ENCODE results near the gene IGLL5. TPM values are rescaled to one million over a fixed set of nuclear protein-coding genes. Genes with fewer than 3 reads are reported as not detected.
A peak's percentile ranks its signal among the peaks of the same experiment; 100 is the strongest.

IGLL5 gene
- total and polyA plus RNA-seq, 9 of the 15 experiments (the other 6 are each of a cell fraction or from before 2014, with no cell fraction given), result not detected

- TF ChIP-seq, protein P1, sequence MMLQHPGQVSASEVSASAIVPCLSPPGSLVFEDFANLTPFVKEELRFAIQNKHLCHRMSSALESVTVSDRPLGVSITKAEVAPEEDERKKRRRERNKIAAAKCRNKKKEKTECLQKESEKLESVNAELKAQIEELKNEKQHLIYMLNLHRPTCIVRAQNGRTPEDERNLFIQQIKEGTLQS (IDR thresholded peaks at IDR 0.05), result no peak
- TF ChIP-seq, protein P1 (CRISPR knock-in tag; conservative IDR thresholded peaks at IDR 0.05), result peak; percentile 55; the same call in 1 of the 2 replicates
- TF ChIP-seq RERE (CRISPR knock-in tag; IDR thresholded peaks at IDR 0.05; ENCODE audit: borderline replicate concordance) (peak; percentile 90; the same call in 1 of the 2 replicates), SREBF1 (IDR thresholded peaks at IDR 0.05; ENCODE audit: borderline replicate concordance, low read depth, low read length) (no peak), TEAD1 (CRISPR knock-in tag; IDR thresholded peaks at IDR 0.05) (0 out of 4 replicates have a peak, but pooled peaks of 1 of the 2 experiments have one; percentile 21), TAF9B (IDR thresholded peaks at IDR 0.05; ENCODE audit: partially characterized antibody) (no peak), SRSF1 (IDR thresholded peaks at IDR 0.05; ENCODE audit: low read depth, low read length) (no peak)
- TF ChIP-seq, protein P2, sequence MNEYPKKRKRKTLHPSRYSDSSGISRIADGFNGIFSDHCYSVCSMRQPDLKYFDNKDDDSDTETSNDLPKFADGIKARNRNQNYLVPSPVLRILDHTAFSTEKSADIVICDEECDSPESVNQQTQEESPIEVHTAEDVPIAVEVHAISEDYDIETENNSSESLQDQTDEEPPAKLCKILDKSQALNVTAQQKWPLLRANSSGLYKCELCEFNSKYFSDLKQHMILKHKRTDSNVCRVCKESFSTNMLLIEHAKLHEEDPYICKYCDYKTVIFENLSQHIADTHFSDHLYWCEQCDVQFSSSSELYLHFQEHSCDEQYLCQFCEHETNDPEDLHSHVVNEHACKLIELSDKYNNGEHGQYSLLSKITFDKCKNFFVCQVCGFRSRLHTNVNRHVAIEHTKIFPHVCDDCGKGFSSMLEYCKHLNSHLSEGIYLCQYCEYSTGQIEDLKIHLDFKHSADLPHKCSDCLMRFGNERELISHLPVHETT (CRISPR knock-in tag; conservative IDR thresholded peaks at IDR 0.05 in 1 of 2, IDR thresholded peaks at IDR 0.05 in 1 of 2), result 0 out of 4 replicates have a peak, but pooled peaks of 1 of the 2 experiments have one; percentile 77
- TF ChIP-seq, protein P3, sequence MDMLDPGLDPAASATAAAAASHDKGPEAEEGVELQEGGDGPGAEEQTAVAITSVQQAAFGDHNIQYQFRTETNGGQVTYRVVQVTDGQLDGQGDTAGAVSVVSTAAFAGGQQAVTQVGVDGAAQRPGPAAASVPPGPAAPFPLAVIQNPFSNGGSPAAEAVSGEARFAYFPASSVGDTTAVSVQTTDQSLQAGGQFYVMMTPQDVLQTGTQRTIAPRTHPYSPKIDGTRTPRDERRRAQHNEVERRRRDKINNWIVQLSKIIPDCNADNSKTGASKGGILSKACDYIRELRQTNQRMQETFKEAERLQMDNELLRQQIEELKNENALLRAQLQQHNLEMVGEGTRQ (CRISPR knock-in tag; IDR thresholded peaks at IDR 0.05), result peak; percentile 41; the same call in 1 of the 2 replicates
- TF ChIP-seq, protein P4, sequence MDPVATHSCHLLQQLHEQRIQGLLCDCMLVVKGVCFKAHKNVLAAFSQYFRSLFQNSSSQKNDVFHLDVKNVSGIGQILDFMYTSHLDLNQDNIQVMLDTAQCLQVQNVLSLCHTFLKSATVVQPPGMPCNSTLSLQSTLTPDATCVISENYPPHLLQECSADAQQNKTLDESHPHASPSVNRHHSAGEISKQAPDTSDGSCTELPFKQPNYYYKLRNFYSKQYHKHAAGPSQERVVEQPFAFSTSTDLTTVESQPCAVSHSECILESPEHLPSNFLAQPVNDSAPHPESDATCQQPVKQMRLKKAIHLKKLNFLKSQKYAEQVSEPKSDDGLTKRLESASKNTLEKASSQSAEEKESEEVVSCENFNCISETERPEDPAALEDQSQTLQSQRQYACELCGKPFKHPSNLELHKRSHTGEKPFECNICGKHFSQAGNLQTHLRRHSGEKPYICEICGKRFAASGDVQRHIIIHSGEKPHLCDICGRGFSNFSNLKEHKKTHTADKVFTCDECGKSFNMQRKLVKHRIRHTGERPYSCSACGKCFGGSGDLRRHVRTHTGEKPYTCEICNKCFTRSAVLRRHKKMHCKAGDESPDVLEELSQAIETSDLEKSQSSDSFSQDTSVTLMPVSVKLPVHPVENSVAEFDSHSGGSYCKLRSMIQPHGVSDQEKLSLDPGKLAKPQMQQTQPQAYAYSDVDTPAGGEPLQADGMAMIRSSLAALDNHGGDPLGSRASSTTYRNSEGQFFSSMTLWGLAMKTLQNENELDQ (CRISPR knock-in tag; IDR thresholded peaks at IDR 0.05; ENCODE audit: borderline replicate concordance), result no peak
These were observed 49.3 kb upstream of the IGLL5 start (continued) for GRCh38 chr22:22838148-22838786.

Data from K562 (cell line).